ENCODE results near the gene C12orf60.

C12orf60 gene

DNA sequence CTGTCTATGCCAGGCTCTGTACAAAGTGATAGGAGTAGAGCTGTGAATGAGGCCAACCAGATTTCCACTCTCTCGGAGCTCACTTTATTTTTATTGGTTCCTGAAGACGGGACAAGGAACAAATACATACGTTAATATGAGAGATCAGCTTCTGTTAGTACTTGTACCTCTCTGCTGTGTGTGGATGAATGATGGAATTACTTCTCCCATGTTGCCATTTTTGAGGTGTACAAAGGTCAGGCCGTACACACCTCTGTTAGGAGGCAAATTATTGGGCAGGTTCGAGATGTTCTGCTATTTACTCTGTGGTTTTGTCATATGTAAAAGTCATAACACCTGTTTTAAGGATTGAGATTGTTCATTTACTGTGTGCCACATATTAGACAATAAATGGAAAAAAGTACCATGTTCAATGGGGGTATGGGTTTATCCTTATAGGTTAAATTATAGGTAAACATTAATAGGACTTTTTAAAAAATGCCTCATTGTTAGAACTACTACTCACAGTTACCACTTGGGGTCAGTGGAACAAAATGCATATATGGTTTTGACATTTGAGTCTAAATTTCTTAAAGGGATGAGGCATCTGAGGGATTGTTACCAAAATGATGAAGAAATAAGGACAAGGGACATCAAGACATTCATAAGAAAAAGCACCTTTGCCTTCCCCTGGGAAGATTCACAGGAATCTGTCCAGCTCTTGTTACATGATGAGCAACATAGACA is 27.1 kb upstream of the C12orf60 start:
- DNase-seq (ENCODE audit: low read depth in 2 of 2), result no peak

- DNase-seq (ENCODE audit: low read depth in 2 of 2), result no peak
Measured at GRCh38 chr12:14777271-14777670, 26.2 kb upstream of the C12orf60 start.

- DNase-seq (ENCODE audit: low read depth in 2 of 2), result no peak
Measured at GRCh38 chr12:14779834-14780233, 23.6 kb upstream of the C12orf60 start.

- DNase-seq (ENCODE audit: low read depth in 2 of 2), result no peak
Measured at GRCh38 chr12:14780859-14781258, 22.6 kb upstream of the C12orf60 start.

DNA sequence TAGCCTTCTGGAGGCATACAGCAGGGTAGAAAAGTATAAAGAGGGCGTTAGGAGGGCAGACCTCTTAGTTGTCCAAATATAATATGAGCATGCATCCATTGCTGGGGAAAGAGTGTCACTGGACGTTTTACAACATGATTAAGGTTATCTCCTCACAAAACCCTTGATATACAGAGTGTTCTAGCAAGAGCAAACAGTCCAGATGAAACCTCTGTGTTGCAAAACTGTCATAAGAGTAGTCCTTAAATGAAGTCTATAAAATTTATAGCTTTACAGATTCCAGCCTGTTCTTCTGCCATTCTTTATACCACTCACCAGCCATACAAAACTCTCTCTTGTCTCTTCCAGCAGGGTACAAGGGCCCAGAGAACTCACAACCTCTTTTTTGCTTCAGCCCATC is 21.9 kb upstream of the C12orf60 start:
- DNase-seq (ENCODE audit: low read depth in 2 of 2), result no peak

DNA sequence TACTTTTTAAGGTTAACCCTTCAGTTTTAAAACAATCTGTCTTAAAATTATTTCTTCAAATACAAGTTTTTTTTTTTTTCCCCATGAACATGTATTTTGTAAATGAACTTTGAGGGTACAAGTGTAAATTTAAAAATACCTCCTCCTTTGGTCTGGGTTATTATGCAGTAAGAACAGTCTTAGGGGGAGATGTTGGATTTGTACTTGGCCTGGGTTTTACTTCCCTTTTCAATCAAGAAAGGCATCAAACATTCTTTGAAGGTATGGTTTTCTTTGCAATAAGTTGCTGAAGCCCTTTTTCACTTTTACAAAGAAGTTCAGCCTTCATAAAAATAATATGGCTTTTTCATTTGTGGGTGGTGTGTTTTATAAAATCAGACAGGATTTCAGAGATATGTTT is 20.7 kb upstream of the C12orf60 start:
- no peak for DNase-seq (ENCODE audit: low read depth in 2 of 2)

DNA sequence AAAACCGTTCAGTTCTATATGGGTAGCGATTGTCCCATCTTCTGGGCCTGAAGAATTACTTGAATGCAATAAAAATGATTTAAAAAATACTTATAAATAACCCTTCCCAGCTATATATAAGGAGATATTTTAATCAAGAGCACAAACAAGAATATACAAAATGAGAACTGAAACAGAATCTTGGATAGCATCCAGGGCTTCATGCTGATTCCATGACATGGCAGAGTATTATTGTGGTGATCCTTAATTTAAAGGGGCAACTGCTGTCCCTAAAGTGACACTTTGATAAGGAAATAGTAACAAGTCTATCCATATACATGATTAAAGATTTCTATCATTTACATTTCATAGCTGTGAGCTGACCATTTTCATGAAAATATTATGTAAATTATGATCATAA is 19.0 kb upstream of the C12orf60 start:
- no peak for DNase-seq (ENCODE audit: low read depth in 2 of 2)

- no peak for DNase-seq (ENCODE audit: low read depth in 2 of 2)
Measured at GRCh38 chr12:14785568-14785967, 17.9 kb upstream of the C12orf60 start.

- no peak for DNase-seq (ENCODE audit: low read depth in 2 of 2)
Measured at GRCh38 chr12:14795028-14795448, 8.4 kb upstream of the C12orf60 start.

DNA sequence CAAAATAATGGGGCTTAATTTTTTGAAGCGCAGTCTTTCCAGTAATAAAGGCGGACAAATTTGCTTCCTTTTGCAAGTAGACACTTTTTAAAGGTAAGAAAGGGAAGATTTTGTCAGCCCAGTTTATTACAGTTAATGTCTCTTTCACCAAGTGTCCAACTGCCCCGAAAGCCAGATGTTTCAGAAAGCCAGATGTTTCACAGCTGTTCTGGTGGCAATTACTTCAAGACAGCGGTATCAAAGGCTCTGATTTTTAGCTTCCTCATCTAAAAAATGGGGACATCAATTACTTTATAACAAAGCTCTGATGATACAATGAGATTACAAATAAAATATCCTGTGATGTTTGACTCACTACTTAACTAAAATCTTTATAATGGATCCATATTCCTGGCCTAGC is 1.2 kb upstream of the C12orf60 start:
- DNase-seq (ENCODE audit: low read depth in 2 of 2), result no peak

DNA sequence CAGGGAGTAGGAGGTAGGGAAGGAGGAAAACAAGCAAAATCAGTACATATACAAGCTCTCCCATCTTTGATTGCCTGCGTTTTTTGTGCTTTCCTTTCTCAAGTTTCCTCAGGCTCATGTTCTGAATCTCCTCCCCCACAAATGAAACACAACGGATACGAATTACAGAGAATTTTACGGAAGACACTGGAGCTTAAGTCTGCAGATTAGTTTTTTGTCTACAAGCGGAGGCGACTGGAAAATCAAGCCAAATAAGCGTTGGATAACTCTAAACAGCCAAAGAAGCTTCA is 804 bp upstream of the C12orf60 start:
- DNase-seq (ENCODE audit: low read depth in 2 of 2), result no peak

- DNase-seq (ENCODE audit: low read depth in 2 of 2), result no peak
Measured at GRCh38 chr12:14803830-14804160, 325 bp downstream of the C12orf60 start.

DNA sequence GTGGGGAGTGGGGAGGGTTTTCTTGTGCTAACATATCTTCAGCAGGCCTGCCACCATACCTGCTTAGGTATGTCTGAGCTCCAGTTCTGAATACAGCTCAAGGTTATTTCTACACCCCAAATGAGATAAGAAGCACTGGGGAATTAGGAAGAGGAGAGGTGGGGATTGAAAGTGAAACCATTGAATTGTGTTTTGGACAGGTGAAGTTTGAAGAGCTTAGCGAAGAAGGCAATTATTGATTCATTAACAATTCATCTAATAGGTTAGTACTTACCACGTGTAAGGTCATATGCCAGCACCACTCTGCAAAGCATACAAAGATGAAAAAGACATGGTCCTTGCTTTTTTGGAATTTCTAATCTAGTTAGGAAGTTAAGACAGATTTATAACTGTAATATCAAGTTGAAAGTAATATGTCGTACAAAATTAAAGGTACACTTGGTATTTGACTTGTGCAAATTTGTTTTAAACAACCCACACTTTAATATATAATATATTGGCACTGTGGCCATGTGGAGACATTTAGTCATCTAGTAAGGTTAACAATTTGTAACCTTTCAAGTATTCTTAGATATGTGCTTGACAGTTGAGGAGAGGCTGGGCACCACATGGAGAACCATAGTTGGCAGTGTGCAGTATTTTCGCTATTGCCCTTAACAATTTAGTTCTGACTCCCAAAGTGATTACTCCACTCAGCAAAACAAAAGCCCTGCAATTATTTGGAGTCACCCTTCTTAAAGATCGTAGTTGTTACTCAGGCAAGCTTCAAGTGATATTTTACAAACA is 6.9 kb downstream of the C12orf60 start:
- DNase-seq (ENCODE audit: low read depth in 2 of 2), result no peak

GRCh38 chr12:14810953-14811483 is 7.5 kb downstream of the C12orf60 start:
- no peak for DNase-seq (ENCODE audit: low read depth in 2 of 2)

- DNase-seq (ENCODE audit: low read depth in 2 of 2), result no peak
Measured at GRCh38 chr12:14811486-14811885, 8.0 kb downstream of the C12orf60 start.

DNA sequence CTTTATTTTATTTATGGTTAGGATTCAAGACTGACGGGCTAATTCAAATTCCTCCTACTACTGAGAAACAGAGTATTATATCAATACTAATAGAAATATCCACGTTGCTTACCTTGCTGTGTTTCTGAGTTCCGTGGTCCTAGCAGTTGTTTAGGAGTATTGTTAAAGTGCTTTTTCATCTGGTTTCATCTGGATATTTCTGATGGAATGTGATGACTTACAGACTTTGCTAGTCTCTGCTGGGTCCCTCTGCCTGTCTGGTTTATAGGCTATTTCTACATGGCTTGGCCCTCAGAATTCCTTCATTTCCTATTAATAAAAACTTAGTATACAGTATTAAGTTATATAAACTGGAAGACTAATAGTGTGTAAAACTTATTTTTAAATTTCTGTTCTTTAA is 10.5 kb downstream of the C12orf60 start, which contains the start of gene SMCO3:
SMCO3 (minus strand) TSS at position 169 of the 400 bp plus-strand sequence. CDS start 7,502 bp downstream, outside the sequence.
- no peak for DNase-seq (ENCODE audit: low read depth in 2 of 2)

GRCh38 chr12:14824012-14824634 is 20.7 kb downstream of the C12orf60 start:
- no peak for DNase-seq (ENCODE audit: low read depth in 2 of 2)

- DNase-seq (ENCODE audit: low read depth in 2 of 2), result no peak
Measured at GRCh38 chr12:14825256-14825655, 21.8 kb downstream of the C12orf60 start.

DNA sequence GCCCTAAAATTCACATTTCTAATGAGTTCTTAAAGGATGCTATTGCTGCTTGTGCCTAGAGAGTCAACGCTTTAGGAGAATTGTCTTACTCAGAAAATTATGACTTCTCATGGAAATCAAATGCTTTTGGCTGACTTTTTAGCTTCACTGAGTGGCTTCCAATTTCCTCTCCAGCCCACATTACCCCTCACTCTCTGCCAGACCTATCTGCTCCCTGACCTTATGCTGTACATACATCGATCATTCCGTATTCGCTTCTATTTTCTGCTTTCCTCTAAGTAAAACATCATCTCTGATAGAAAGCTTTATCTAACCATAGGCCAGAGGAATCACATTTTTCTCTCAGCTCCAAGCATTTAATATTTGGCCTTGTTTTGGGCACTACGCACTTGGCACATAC is 23.0 kb downstream of the C12orf60 start:
- DNase-seq (ENCODE audit: low read depth in 2 of 2), result no peak

DNA sequence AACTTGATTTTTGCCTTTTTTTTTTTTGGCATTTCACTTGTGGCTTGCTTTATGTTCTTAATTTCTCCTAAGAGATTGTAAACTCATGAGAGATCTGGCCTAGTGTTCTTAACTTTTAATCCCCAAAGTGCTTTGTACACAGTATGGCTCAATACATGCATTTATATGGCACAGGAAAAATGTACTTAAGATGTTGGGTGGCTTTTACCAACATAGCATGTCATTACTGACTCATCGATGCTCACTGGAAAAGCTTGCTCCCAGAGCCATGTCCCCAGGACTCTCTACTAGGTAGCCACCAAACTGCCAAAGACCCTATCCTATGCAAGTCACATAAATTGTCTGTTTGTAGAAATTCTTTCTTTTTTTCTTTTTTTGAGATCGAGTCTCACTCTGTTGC is 23.6 kb downstream of the C12orf60 start:
- no peak for DNase-seq (ENCODE audit: low read depth in 2 of 2)

DNA sequence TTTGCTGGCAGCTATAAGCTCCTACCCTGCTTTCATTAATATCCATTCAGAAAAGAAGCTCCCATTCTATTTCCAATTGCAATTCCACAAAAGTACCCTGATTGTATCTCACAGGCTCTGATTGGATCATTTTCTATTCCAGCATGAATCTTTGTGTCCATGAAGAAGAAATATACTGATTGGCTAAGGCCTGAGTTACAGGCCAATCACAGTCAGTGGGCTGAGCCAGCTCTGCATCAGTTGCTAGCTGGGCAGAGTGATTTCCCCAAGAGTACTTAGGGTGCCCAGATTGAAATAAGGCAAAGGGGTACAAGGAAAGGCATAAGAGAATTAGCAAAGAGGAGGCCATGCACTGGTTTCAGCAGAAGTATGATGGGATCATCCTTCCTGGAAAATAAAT is 25.4 kb downstream of the C12orf60 start:
- DNase-seq (ENCODE audit: low read depth in 2 of 2), result no peak

- no peak for DNase-seq (ENCODE audit: low read depth in 2 of 2)
Measured at GRCh38 chr12:14833336-14833735, 29.9 kb downstream of the C12orf60 start.

GRCh38 chr12:14833952-14834351 is 30.5 kb downstream of the C12orf60 start:
- DNase-seq (ENCODE audit: low read depth in 2 of 2), result no peak
